Thyroid gland (tissue), 4 donors: ENCODE results near the gene PNPLA5. TPM values are rescaled to one million over a fixed set of nuclear protein-coding genes. Genes with fewer than 3 reads are reported as not detected.

ENCODE experiments used
- DNase-seq, 2 donors: peaks; one replicate each; pipeline ENCODE4 v3.0.0-alpha.2; 2019
- H3K27ac ChIP-seq, 3 donors: fragments of 200-600 bp; sonication (generic); 1 replicate in 2 of 3; 2 replicates in 1 of 3; pipeline ENCODE4 v1.5.1; 2016 to 2019; ENCODE audit warnings: mild to moderate bottlenecking in 1 of 3, moderate library complexity in 1 of 3
- H3K27me3 ChIP-seq: fragments of 200-600 bp; sonication (generic); one replicate; pipeline ENCODE4 v1.5.1; 2019
- H3K36me3 ChIP-seq, 2 donors: fragments of 200-600 bp; sonication (generic); one replicate each; pipeline ENCODE4 v1.5.1; 2016 to 2019
- H3K4me1 ChIP-seq, 2 donors: fragments of 200-600 bp; sonication (generic); one replicate each; pipeline ENCODE4 v1.5.1; 2017 to 2019
- H3K4me3 ChIP-seq, 3 donors: fragments of 200-600 bp; sonication (generic); replicated peaks in 1 of 3; 1 replicate in 2 of 3; 2 replicates in 1 of 3; pipeline ENCODE4 v1.5.1; 2016; ENCODE audit warnings: mild to moderate bottlenecking in 1 of 3
- H3K9me3 ChIP-seq: fragments of 200-600 bp; sonication (generic); one replicate; pipeline ENCODE4 v1.5.1; 2017
- POLR2A ChIP-seq, 2 donors: fragments of 450-650 bp; IDR thresholded peaks; one replicate each; pipeline ENCODE4 v1.6.1; 2017; ENCODE audit warnings: antibody characterized with exemption in 2 of 2, mild to moderate bottlenecking in 2 of 2, moderate library complexity in 1 of 2
- WGBS, 2 donors: methylation state at CpG; one replicate each; pipeline ENCODE4 v1.1.5; 2017; 5-methylcytosine and 5-hydroxymethylcytosine counted together
- intact Hi-C: fragments of 100-400 bp; cut with DNase I; formaldehyde crosslinking; loops from one replicate; pipeline ENCODE4 v1.15.1; 2023
- total RNA-seq, 4 donors: library from RNA; depleted of rRNA; stranded (reverse); fragments of >200 nt; gene quantifications; one replicate each; pipeline ENCODE4 v1.2.3, GENCODE V29; 2016
- TF ChIP-seq, protein P1 (sequence below), 6 experiments: fragments of 200-600 bp in 3 of 6; fragments of 450-650 bp in 3 of 6; sonication (generic) in 3 of 6; IDR thresholded peaks; one replicate each; pipeline ENCODE4 v1.5.1; 2016 to 2019; ENCODE audit warnings: antibody characterized with exemption in 6 of 6, mild to moderate bottlenecking in 2 of 6, inconsistent platforms in 1 of 6, moderate library complexity in 1 of 6

PNPLA5 gene
- not detected for total RNA-seq

- no peak for DNase-seq
- H3K9me3 ChIP-seq, result no peaks in the 10 kb centered on the region
- 2 to 6% methylated on average over 10 to 15 of the region's 72 CpGs for WGBS, 2 donors
- H3K27me3 ChIP-seq, result peaks cover 12% of the 10 kb centered on the region
- no peaks in the 10 kb centered on the region for H3K4me1 ChIP-seq
- no peak within 1 kb of the TSS for H3K27ac ChIP-seq
- H3K4me3 ChIP-seq, result no peak within 1 kb of the TSS
- no peak for TF ChIP-seq POLR2A (IDR thresholded peaks at IDR 0.05)
- TF ChIP-seq, protein P1, sequence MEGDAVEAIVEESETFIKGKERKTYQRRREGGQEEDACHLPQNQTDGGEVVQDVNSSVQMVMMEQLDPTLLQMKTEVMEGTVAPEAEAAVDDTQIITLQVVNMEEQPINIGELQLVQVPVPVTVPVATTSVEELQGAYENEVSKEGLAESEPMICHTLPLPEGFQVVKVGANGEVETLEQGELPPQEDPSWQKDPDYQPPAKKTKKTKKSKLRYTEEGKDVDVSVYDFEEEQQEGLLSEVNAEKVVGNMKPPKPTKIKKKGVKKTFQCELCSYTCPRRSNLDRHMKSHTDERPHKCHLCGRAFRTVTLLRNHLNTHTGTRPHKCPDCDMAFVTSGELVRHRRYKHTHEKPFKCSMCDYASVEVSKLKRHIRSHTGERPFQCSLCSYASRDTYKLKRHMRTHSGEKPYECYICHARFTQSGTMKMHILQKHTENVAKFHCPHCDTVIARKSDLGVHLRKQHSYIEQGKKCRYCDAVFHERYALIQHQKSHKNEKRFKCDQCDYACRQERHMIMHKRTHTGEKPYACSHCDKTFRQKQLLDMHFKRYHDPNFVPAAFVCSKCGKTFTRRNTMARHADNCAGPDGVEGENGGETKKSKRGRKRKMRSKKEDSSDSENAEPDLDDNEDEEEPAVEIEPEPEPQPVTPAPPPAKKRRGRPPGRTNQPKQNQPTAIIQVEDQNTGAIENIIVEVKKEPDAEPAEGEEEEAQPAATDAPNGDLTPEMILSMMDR (IDR thresholded peaks at IDR 0.05), result no peak
- H3K36me3 ChIP-seq, result no peaks in the 10 kb centered on the region
- intact Hi-C loops, result no loop called here
These were observed at the start of gene PNPLA5 for GRCh38 chr22:43891360-43892182. PNPLA5 (minus strand) TSS chr22:43892013; CDS start chr22:43891880, 133 bp downstream.

DNA sequence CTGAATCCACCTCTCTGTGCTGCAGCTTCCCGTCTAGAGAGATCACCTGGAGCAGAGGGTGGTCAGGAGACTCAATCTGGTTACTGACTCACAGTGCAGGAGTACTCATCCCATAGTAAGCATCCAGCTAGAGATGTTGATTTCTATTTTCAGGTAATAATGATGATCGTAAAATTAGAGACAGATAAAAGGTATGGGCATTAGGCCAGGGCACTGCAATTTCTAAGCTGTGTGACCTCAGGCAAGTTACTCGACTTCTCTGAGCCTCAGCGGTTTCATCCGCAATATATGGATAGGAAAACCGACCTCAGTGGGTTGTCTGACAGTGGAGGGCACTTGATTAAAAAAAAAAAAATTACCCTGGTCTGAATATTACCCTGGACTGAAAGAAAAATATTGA lies 49.6 kb upstream of the PNPLA5 start:
- no peak for DNase-seq
- Histone ChIP-seq H3K4me1 (no peaks in the 10 kb centered on the region), H3K27ac (no peak overlapping the region), H3K9me3 (no peaks in the 10 kb centered on the region), H3K36me3 (no peaks in the 10 kb centered on the region), H3K27me3 (no peaks in the 10 kb centered on the region), H3K4me3 (no peak overlapping the region)
- intact Hi-C loops, result no loop called here
- WGBS, 2 donors, result 85 to 89% methylated on average over 6 of the region's 6 CpGs
- TF ChIP-seq POLR2A (IDR thresholded peaks at IDR 0.05), result no peak
- TF ChIP-seq, protein P1 (IDR thresholded peaks at IDR 0.05), result no peak

DNA sequence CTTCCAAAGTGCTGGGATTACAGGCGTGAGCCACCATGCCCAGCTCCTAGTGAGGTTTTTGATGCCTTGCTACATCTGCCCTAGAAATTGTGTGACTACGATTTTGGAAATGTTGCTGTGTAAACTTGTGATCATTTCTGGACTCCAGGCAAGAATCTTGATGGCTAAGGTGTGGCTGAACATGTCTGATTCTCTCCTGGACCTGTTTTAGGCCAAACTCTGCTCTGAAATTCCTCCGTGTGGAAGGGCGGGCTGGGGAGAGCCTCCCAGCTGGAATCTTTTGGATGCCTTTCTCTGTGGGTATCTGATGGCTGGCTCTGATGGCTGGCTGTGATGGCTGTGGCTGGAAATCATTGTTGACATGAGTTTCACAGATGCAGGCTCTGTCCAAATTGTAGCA lies 40.0 kb upstream of the PNPLA5 start:
- no peaks in the 10 kb centered on the region for H3K9me3 ChIP-seq
- TF ChIP-seq, protein P1 (IDR thresholded peaks at IDR 0.05), result no peak
- TF ChIP-seq POLR2A (IDR thresholded peaks at IDR 0.05), result no peak
- H3K36me3 ChIP-seq, result no peaks in the 10 kb centered on the region
- no peaks in the 10 kb centered on the region for H3K4me1 ChIP-seq
- no peak for DNase-seq
- H3K27me3 ChIP-seq, result no peaks in the 10 kb centered on the region
- WGBS, 2 donors, result 80 to 84% methylated on average over 4 of the region's 4 CpGs
- no peak overlapping the region for H3K4me3 ChIP-seq
- intact Hi-C loops, result no loop called here
- H3K27ac ChIP-seq, result no peak overlapping the region

GRCh38 chr22:43928908-43929307 lies 37.1 kb upstream of the PNPLA5 start:
- Histone ChIP-seq H3K9me3 (no peaks in the 10 kb centered on the region), H3K4me3 (no peak overlapping the region), H3K36me3 (no peaks in the 10 kb centered on the region), H3K27me3 (no peaks in the 10 kb centered on the region), H3K27ac (no peak overlapping the region), H3K4me1 (peaks cover 4 to 5% of the 10 kb centered on the region in 2 donors)
- no peak for DNase-seq
- WGBS, 2 donors, result 87 to 93% methylated on average over 6 of the region's 6 CpGs
- TF ChIP-seq, protein P1 (IDR thresholded peaks at IDR 0.05), result no peak
- intact Hi-C loops, result no loop called here

GRCh38 chr22:43928468-43928867 lies 36.7 kb upstream of the PNPLA5 start:
- no peak for TF ChIP-seq POLR2A (IDR thresholded peaks at IDR 0.05)
- TF ChIP-seq, protein P1 (IDR thresholded peaks at IDR 0.05), result no peak
- H3K4me3 ChIP-seq, result no peak overlapping the region
- H3K9me3 ChIP-seq, result no peaks in the 10 kb centered on the region
- H3K36me3 ChIP-seq, result no peaks in the 10 kb centered on the region
- intact Hi-C loops, result no loop called here
- H3K27me3 ChIP-seq, result no peaks in the 10 kb centered on the region
- DNase-seq, result no peak
- 73 to 78% methylated on average over 5 of the region's 5 CpGs for WGBS, 2 donors
- peaks cover 4 to 6% of the 10 kb centered on the region in 2 donors for H3K4me1 ChIP-seq
- no peak overlapping the region for H3K27ac ChIP-seq
